IMR-90 (cell line): ENCODE measurements around the gene FAM78A. TPM values are rescaled to one million over a fixed set of nuclear protein-coding genes. Genes with fewer than 3 reads are reported as not detected.

ENCODE experiments used
- ATAC-seq: fragments of 200-7000 bp; cut with Tn5 transposase; 2 replicates; pipeline ENCODE4 v1.9.1; 2020; ENCODE audit warnings: low read depth, mild to moderate bottlenecking, moderate library complexity
- BruUV-seq: library from RNA; stranded (reverse); fragments of 400-500 nt; replicated peaks from 2 replicates; lab custom pipeline; 2021; lab: Mats Ljungman, UMichigan
- CTCF ChIA-PET: fragments of 300-600 bp; formaldehyde crosslinking; extraction: SDS; loops from one replicate; lab custom pipeline; 2021; ENCODE audit warnings: antibody characterized with exemption; lab: Yijun Ruan, JAX
- POLR2A ChIA-PET: fragments of 300-600 bp; sonication (Branson Sonifier 250); formaldehyde crosslinking; loops from one replicate; lab custom pipeline; 2022; ENCODE audit warnings: antibody characterized with exemption; ENCODE audit not compliant: unreplicated experiment; lab: Charles Lee
- DNase-seq: peaks from one replicate; pipeline ENCODE4 v3.0.0; 2013
- H2AFZ ChIP-seq: replicated peaks from 2 replicates; pipeline ENCODE3; 2013; ENCODE audit warnings: low read length, mild to moderate bottlenecking; ENCODE audit not compliant: poor library complexity
- H2AK5ac ChIP-seq: 2 replicates; pipeline ENCODE4 v1.6.1; 2013; ENCODE audit warnings: low read depth, low read length, inconsistent platforms
- H2AK9ac ChIP-seq: replicated peaks from 2 replicates; pipeline ENCODE3; 2013; ENCODE audit warnings: mild to moderate bottlenecking, low read depth, low read length, moderate library complexity; ENCODE audit not compliant: poor library complexity
- H2BK120ac ChIP-seq: 2 replicates; pipeline ENCODE4 v1.6.1; 2013; ENCODE audit warnings: low read depth, low read length, inconsistent platforms
- H2BK15ac ChIP-seq: 3 replicates; pipeline ENCODE4 v1.6.1; 2013; ENCODE audit warnings: low read depth, low read length, inconsistent platforms
- H2BK20ac ChIP-seq: 2 replicates; pipeline ENCODE4 v1.6.1; 2013; ENCODE audit warnings: low read depth, mild to moderate bottlenecking, inconsistent platforms, low read length, moderate library complexity
- H2BK5ac ChIP-seq: 2 replicates; pipeline ENCODE4 v1.6.1; 2013; ENCODE audit warnings: mild to moderate bottlenecking, low read depth, low read length, inconsistent platforms; ENCODE audit not compliant: poor library complexity, severe bottlenecking
- H3K14ac ChIP-seq: replicated peaks from 2 replicates; pipeline ENCODE4 v1.6.1; 2013; ENCODE audit warnings: low read depth, low read length, inconsistent platforms
- H3K18ac ChIP-seq: 2 replicates; pipeline ENCODE4 v1.6.1; 2013; ENCODE audit warnings: low read depth, low read length, control low read depth
- H3K23ac ChIP-seq: 2 replicates; pipeline ENCODE4 v1.6.1; 2013; ENCODE audit warnings: low read depth, low read length, inconsistent platforms
- H3K27ac ChIP-seq: 2 replicates; pipeline ENCODE4 v1.5.1; 2013; ENCODE audit warnings: mild to moderate bottlenecking, control low read depth, low read length; ENCODE audit not compliant: insufficient read depth
- H3K27me3 ChIP-seq: 2 replicates; pipeline ENCODE4 v1.6.1; 2013; ENCODE audit warnings: low read length; ENCODE audit not compliant: control insufficient read depth, insufficient read depth
- H3K36me3 ChIP-seq: 2 replicates; pipeline ENCODE4 v1.6.1; 2013; ENCODE audit warnings: low read length, mixed read lengths; ENCODE audit not compliant: control insufficient read depth, insufficient read depth
- H3K4ac ChIP-seq: 2 replicates; pipeline ENCODE4 v1.6.1; 2013; ENCODE audit warnings: low read depth, low read length, inconsistent platforms
- H3K4me1 ChIP-seq: 2 replicates; pipeline ENCODE4 v1.6.1; 2013; ENCODE audit warnings: low read length, mixed read lengths; ENCODE audit not compliant: control insufficient read depth, insufficient read depth
- H3K4me2 ChIP-seq: 2 replicates; pipeline ENCODE4 v1.6.1; 2013; ENCODE audit warnings: low read depth, mild to moderate bottlenecking, control low read depth, low read length, moderate library complexity
- H3K4me3 ChIP-seq: 2 replicates; pipeline ENCODE4 v1.5.1; 2013; ENCODE audit warnings: low read depth, mild to moderate bottlenecking, control low read depth, low read length, moderate library complexity; ENCODE audit not compliant: insufficient read depth
- H3K56ac ChIP-seq: 2 replicates; pipeline ENCODE4 v1.6.1; 2013; ENCODE audit warnings: low read length, inconsistent platforms; ENCODE audit not compliant: insufficient read depth; ENCODE audit errors: extremely low read depth
- H3K79me1 ChIP-seq, 2 experiments: 2 replicates each; pipeline ENCODE4 v1.6.1; 2013; ENCODE audit warnings: low read length in 2 of 2, inconsistent platforms in 1 of 2, low read depth in 1 of 2
- H3K9ac ChIP-seq: 2 replicates; pipeline ENCODE4 v1.6.1; 2013; ENCODE audit warnings: low read depth, low read length, control low read depth
- H3K9me1 ChIP-seq: 2 replicates; pipeline ENCODE4 v1.6.1; 2013; ENCODE audit warnings: low read length, inconsistent platforms; ENCODE audit not compliant: insufficient read depth
- H3K9me3 ChIP-seq: 2 replicates; pipeline ENCODE4 v1.6.1; 2013; ENCODE audit warnings: low read length; ENCODE audit not compliant: control insufficient read depth, insufficient read depth
- H4K20me1 ChIP-seq: 2 replicates; pipeline ENCODE4 v1.6.1; 2013; ENCODE audit warnings: low read length, inconsistent platforms; ENCODE audit not compliant: insufficient read depth
- H4K5ac ChIP-seq: 2 replicates; pipeline ENCODE4 v1.6.1; 2013; ENCODE audit warnings: mild to moderate bottlenecking, low read depth, low read length, control low read depth
- H4K8ac ChIP-seq, 2 experiments: 2 replicates each; pipeline ENCODE4 v1.6.1; 2013; ENCODE audit warnings: low read depth in 2 of 2, low read length in 2 of 2, control low read depth in 1 of 2, inconsistent platforms in 1 of 2
- H4K91ac ChIP-seq: 2 replicates; pipeline ENCODE4 v1.6.1; 2013; ENCODE audit warnings: low read depth, low read length, inconsistent platforms; ENCODE audit not compliant: insufficient read depth
- BHLHE40 ChIP-seq: fragments of 150-350 bp; IDR thresholded peaks from 2 replicates; pipeline ENCODE4 v1.6.1; 2016; ENCODE audit warnings: mild to moderate bottlenecking, low read depth, low read length
- CEBPB ChIP-seq: IDR thresholded peaks from 2 replicates; pipeline ENCODE4 v1.6.1; 2012; ENCODE audit warnings: low read depth, low read length, improper control_type of control experiment
- CHD1 ChIP-seq: IDR thresholded peaks from 2 replicates; pipeline ENCODE4 v1.6.1; 2012; ENCODE audit warnings: low read depth, low read length, improper control_type of control experiment
- FOS ChIP-seq: fragments of 150-350 bp; IDR thresholded peaks from 2 replicates; pipeline ENCODE4 v1.6.1; 2016; ENCODE audit warnings: low read depth, low read length
- MAFK ChIP-seq: IDR thresholded peaks from 2 replicates; pipeline ENCODE4 v1.6.1; 2012; ENCODE audit warnings: low read depth, low read length, improper control_type of control experiment
- MAZ ChIP-seq: IDR thresholded peaks from 2 replicates; pipeline ENCODE4 v1.6.1; 2012; ENCODE audit warnings: low read depth, mild to moderate bottlenecking, low read length, improper control_type of control experiment, moderate library complexity, borderline replicate concordance
- MXI1 ChIP-seq: IDR thresholded peaks from 2 replicates; pipeline ENCODE4 v1.6.1; 2012; ENCODE audit warnings: low read depth, mild to moderate bottlenecking, low read length, moderate library complexity, borderline replicate concordance
- NFE2L2 ChIP-seq: fragments of 150-350 bp; IDR thresholded peaks from 2 replicates; pipeline ENCODE4 v1.6.1; 2016; ENCODE audit warnings: low read depth, mild to moderate bottlenecking, low read length
- POLR2A ChIP-seq: IDR thresholded peaks from 2 replicates; pipeline ENCODE4 v1.6.1; 2012; ENCODE audit warnings: mild to moderate bottlenecking, low read depth, low read length
- RAD21 ChIP-seq: IDR thresholded peaks from 2 replicates; pipeline ENCODE4 v1.6.1; 2012; ENCODE audit warnings: low read length, improper control_type of control experiment
- RCOR1 ChIP-seq: IDR thresholded peaks from 2 replicates; pipeline ENCODE4 v1.6.1; 2012; ENCODE audit warnings: mild to moderate bottlenecking, low read length, improper control_type of control experiment; ENCODE audit not compliant: insufficient replicate concordance
- RFX5 ChIP-seq: IDR thresholded peaks from 2 replicates; pipeline ENCODE4 v1.8.0; 2012; ENCODE audit warnings: low read depth, mild to moderate bottlenecking, low read length, moderate library complexity
- WGBS, 2 experiments: methylation state at CpG; one replicate each; pipeline versions ENCODE4 v1.1.5 to v1.1.7; 2013; ENCODE audit warnings: missing lambda C conversion rate in 2 of 2; ENCODE audit not compliant: insufficient read length in 1 of 2; ENCODE audit errors: extremely low coverage in 2 of 2; 5-methylcytosine and 5-hydroxymethylcytosine counted together
- dilution Hi-C: fragments of 300-500 bp; cut with HindIII; formaldehyde crosslinking; loops from one replicate; pipeline ENCODE4 v1.14.3; 2018; ENCODE audit warnings: low sequenced_read_pairs; ENCODE audit not compliant: unreplicated experiment
- in situ Hi-C: fragments of 300-500 bp; cut with MboI; formaldehyde crosslinking; loops from 3 replicates; pipeline ENCODE4 v1.14.3; 2019; ENCODE audit warnings: low sequenced_read_pairs, inconsistent platforms, mixed read lengths
- intact Hi-C: fragments of 100-400 bp; cut with micrococcal nuclease; formaldehyde crosslinking; loops from 2 replicates; pipeline ENCODE4 v1.10.0; 2022
- polyA plus RNA-seq, 3 experiments: library from polyadenylated mRNA; depleted of rRNA; stranded (reverse); fragments of >200 nt; gene quantifications; 2 replicates each; pipeline ENCODE4 v1.2.3, GENCODE V29; 2012; ENCODE audit warnings: low replicate concordance in 1 of 3
- total RNA-seq: library from RNA; depleted of rRNA; stranded (reverse); fragments of >200 nt; gene quantifications from 2 replicates; pipeline ENCODE4 v1.2.3, GENCODE V29; 2012
- TF ChIP-seq, protein P1 (sequence below): fragments of 150-350 bp; IDR thresholded peaks from 2 replicates; pipeline ENCODE4 v1.6.1; 2016; ENCODE audit warnings: low read depth, mild to moderate bottlenecking, low read length, moderate library complexity, borderline replicate concordance
- TF ChIP-seq, protein P2 (sequence below): fragments of 150-350 bp; IDR thresholded peaks from 2 replicates; pipeline ENCODE4 v1.6.1; 2017; ENCODE audit warnings: mild to moderate bottlenecking, antibody characterized with exemption, low read length, low read depth
- TF ChIP-seq, protein P3 (sequence below): conservative IDR thresholded peaks from 2 replicates; pipeline ENCODE4 v1.5.1; 2012; ENCODE audit warnings: mild to moderate bottlenecking, low read depth, low read length, improper control_type of control experiment

FAM78A gene
- total and polyA plus RNA-seq, 2 of the 4 experiments (the other 2 are of a cell fraction), result 0.18 to 0.27 TPM

DNA sequence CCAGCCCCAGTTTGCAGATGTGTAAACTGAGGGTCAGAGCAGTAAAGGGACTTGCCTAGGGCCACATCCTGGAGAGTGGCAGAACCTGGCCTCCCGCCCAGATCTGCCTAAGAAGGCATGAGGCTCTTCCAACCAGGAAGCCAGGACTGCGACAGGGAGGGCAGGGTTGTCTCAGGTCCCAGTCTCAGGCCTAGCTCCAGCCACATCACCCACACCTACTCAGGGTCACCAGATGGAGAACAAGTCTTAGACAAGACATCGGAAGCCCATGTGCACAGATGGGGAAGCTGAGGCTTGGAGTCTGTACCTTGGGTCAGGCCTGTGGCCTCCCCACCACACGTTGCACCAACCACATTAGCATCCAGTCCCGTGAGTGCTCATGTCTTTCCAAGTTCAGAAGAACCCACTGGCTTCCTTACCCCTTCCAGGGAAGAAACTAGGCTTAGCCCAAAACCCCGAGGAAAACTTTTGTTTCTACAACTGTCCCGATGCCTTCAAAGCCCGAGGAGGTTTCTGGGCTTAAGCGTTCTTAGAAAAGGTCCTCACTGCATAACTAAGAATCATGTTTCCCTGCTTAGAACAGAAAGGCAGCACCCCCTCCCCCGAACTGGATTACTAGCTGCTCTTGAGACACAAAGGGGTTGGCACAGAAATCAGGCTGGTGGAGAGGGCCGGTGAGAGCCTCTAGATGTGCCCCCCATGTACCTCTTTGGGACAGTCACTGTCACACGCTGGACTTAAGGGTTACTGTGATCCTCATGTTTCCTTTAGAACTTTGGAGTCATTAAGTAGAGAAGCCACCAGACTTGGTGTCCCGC lies 2.2 kb downstream of the FAM78A start:
- Histone ChIP-seq H3K4ac (no peak overlapping the region), H2AK5ac (no peak overlapping the region), H4K91ac (no peak overlapping the region), H2BK15ac (no peak overlapping the region), H3K4me2 (no peak overlapping the region), H2AFZ (no peak overlapping the region), H3K14ac (no peak overlapping the region), H4K20me1 (no peaks in the 10 kb centered on the region), H3K9ac (no peak overlapping the region), H3K4me1 (no peaks in the 10 kb centered on the region), H3K79me1 (no peaks in the 10 kb centered on the region), H2BK5ac (no peak overlapping the region), H2AK9ac (no peak overlapping the region), H2BK120ac (no peak overlapping the region), H2BK20ac (no peak overlapping the region), H4K5ac (no peak overlapping the region), H3K23ac (no peak overlapping the region), H3K36me3 (no peaks in the 10 kb centered on the region), H3K27ac (no peak overlapping the region), H3K18ac (no peak overlapping the region), H3K56ac (no peak overlapping the region), H4K8ac (no peak overlapping the region), H3K27me3 (peaks cover 32% of the 10 kb centered on the region), H3K4me3 (no peak overlapping the region), H3K9me3 (no peaks in the 10 kb centered on the region), H3K9me1 (no peaks in the 10 kb centered on the region)
- dilution Hi-C loops, result no loop called here
- POLR2A ChIA-PET, result interaction anchor here (0.6 kb wide), 1 partner anchor 52 kb away, joined by 4 read pairs; no protein-coding TSS in a partner anchor
- 72% methylated on average over 5 of the region's 13 CpGs; no CpG with 5 or more reads in 1 of the 2 experiments for WGBS, 2 experiments
- intact Hi-C loops, result no loop called here
- CTCF ChIA-PET, result no interaction called here
- in situ Hi-C loops, result no loop called here
- no peak for DNase-seq
- TF ChIP-seq, protein P1, sequence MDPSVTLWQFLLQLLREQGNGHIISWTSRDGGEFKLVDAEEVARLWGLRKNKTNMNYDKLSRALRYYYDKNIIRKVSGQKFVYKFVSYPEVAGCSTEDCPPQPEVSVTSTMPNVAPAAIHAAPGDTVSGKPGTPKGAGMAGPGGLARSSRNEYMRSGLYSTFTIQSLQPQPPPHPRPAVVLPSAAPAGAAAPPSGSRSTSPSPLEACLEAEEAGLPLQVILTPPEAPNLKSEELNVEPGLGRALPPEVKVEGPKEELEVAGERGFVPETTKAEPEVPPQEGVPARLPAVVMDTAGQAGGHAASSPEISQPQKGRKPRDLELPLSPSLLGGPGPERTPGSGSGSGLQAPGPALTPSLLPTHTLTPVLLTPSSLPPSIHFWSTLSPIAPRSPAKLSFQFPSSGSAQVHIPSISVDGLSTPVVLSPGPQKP, result no peak
- TF ChIP-seq RCOR1 (no peak), BHLHE40 (no peak), MXI1 (no peak), RFX5 (no peak), RAD21 (no peak), MAFK (no peak), CHD1 (no peak), MAZ (no peak), POLR2A (no peak), NFE2L2 (no peak), CEBPB (no peak), FOS (no peak)
- TF ChIP-seq, protein P2, sequence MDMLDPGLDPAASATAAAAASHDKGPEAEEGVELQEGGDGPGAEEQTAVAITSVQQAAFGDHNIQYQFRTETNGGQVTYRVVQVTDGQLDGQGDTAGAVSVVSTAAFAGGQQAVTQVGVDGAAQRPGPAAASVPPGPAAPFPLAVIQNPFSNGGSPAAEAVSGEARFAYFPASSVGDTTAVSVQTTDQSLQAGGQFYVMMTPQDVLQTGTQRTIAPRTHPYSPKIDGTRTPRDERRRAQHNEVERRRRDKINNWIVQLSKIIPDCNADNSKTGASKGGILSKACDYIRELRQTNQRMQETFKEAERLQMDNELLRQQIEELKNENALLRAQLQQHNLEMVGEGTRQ, result no peak
- TF ChIP-seq, protein P3, sequence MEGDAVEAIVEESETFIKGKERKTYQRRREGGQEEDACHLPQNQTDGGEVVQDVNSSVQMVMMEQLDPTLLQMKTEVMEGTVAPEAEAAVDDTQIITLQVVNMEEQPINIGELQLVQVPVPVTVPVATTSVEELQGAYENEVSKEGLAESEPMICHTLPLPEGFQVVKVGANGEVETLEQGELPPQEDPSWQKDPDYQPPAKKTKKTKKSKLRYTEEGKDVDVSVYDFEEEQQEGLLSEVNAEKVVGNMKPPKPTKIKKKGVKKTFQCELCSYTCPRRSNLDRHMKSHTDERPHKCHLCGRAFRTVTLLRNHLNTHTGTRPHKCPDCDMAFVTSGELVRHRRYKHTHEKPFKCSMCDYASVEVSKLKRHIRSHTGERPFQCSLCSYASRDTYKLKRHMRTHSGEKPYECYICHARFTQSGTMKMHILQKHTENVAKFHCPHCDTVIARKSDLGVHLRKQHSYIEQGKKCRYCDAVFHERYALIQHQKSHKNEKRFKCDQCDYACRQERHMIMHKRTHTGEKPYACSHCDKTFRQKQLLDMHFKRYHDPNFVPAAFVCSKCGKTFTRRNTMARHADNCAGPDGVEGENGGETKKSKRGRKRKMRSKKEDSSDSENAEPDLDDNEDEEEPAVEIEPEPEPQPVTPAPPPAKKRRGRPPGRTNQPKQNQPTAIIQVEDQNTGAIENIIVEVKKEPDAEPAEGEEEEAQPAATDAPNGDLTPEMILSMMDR, result no peak
- ATAC-seq, result no peak
- no TSS peak for BruUV-seq
